KOPT-K1 (cell line): ENCODE results near the gene MEOX1.
"Not testable (repeated sequence)": the region's sequence is repeated elsewhere in the genome, so short reads cannot be mapped to it uniquely, and the experiment has no call there.

Source experiments
- H3K27ac ChIP-seq: fragments of 200-600 bp; sonication (generic); 2 replicates; pipeline ENCODE4 v1.5.1; 2016; ENCODE audit warnings: antibody characterized with exemption, mild to moderate bottlenecking, low read depth, low read length; ENCODE audit not compliant: poor library complexity, severe bottlenecking
- H3K36me3 ChIP-seq: fragments of 200-600 bp; sonication (generic); 2 replicates; pipeline ENCODE4 v1.5.1; 2017; ENCODE audit warnings: antibody characterized with exemption, mild to moderate bottlenecking, low read length, moderate library complexity; ENCODE audit not compliant: insufficient read depth
- H3K9me3 ChIP-seq: fragments of 200-600 bp; sonication (generic); 2 replicates; pipeline ENCODE4 v1.5.1; 2017; ENCODE audit warnings: antibody characterized with exemption, low read length, mild to moderate bottlenecking; ENCODE audit not compliant: insufficient read depth, poor library complexity, severe bottlenecking

Gene MEOX1

GRCh38 chr17:43691317-43691693, 29.6 kb upstream of the MEOX1 start:
- H3K27ac ChIP-seq = no peak overlapping the region
- no peaks in the 10 kb centered on the region for H3K9me3 ChIP-seq
- H3K36me3 ChIP-seq = no peaks in the 10 kb centered on the region

- no peaks in the 10 kb centered on the region for H3K9me3 ChIP-seq
- H3K36me3 ChIP-seq = no peaks in the 10 kb centered on the region
- H3K27ac ChIP-seq = no peak overlapping the region
Observed at GRCh38 chr17:43690624-43691316, 29.0 kb upstream of the MEOX1 start.

GRCh38 chr17:43689814-43690213, 28.1 kb upstream of the MEOX1 start:
- no peaks in the 10 kb centered on the region for H3K36me3 ChIP-seq
- no peak overlapping the region for H3K27ac ChIP-seq
- H3K9me3 ChIP-seq = no peaks in the 10 kb centered on the region

- H3K27ac ChIP-seq = no peak overlapping the region
- H3K9me3 ChIP-seq = no peaks in the 10 kb centered on the region
Observed at GRCh38 chr17:43689131-43689530, 27.4 kb upstream of the MEOX1 start.

GRCh38 chr17:43686957-43687356, 25.2 kb upstream of the MEOX1 start:
- H3K9me3 ChIP-seq, H3K27ac ChIP-seq, H3K36me3 ChIP-seq: not testable (repeated sequence)

More at GRCh38 chr17:43689131-43689530, 27.4 kb upstream of the MEOX1 start:
- H3K36me3 ChIP-seq = no peaks in the 10 kb centered on the region

GRCh38 chr17:43683928-43684653, 22.4 kb upstream of the MEOX1 start:
- Histone ChIP-seq H3K9me3 (no peaks in the 10 kb centered on the region), H3K27ac (no peak overlapping the region), H3K36me3 (no peaks in the 10 kb centered on the region)

GRCh38 chr17:43680461-43680860, 18.7 kb upstream of the MEOX1 start:
- no peak overlapping the region for H3K27ac ChIP-seq

GRCh38 chr17:43679911-43680310, 18.2 kb upstream of the MEOX1 start:
- H3K27ac ChIP-seq = no peak overlapping the region
- H3K36me3 ChIP-seq = no peaks in the 10 kb centered on the region
- H3K9me3 ChIP-seq = no peaks in the 10 kb centered on the region

More at GRCh38 chr17:43680461-43680860, 18.7 kb upstream of the MEOX1 start:
- H3K9me3 ChIP-seq = no peaks in the 10 kb centered on the region
- no peaks in the 10 kb centered on the region for H3K36me3 ChIP-seq

GRCh38 chr17:43679401-43679800, 17.7 kb upstream of the MEOX1 start:
- H3K36me3 ChIP-seq = no peaks in the 10 kb centered on the region
- no peak overlapping the region for H3K27ac ChIP-seq
- no peaks in the 10 kb centered on the region for H3K9me3 ChIP-seq

GRCh38 chr17:43676471-43676870, 14.7 kb upstream of the MEOX1 start:
- Histone ChIP-seq H3K27ac (no peak overlapping the region), H3K36me3 (no peaks in the 10 kb centered on the region), H3K9me3 (no peaks in the 10 kb centered on the region)

- no peaks in the 10 kb centered on the region for H3K9me3 ChIP-seq
- H3K27ac ChIP-seq = no peak overlapping the region
- H3K36me3 ChIP-seq = no peaks in the 10 kb centered on the region
Observed at GRCh38 chr17:43674394-43674793, 12.7 kb upstream of the MEOX1 start.

- H3K9me3 ChIP-seq = no peaks in the 10 kb centered on the region
- H3K27ac ChIP-seq = no peak overlapping the region
- H3K36me3 ChIP-seq = no peaks in the 10 kb centered on the region
Observed at GRCh38 chr17:43673516-43674323, 12.0 kb upstream of the MEOX1 start.

- Histone ChIP-seq H3K9me3 (no peaks in the 10 kb centered on the region), H3K27ac (no peak overlapping the region), H3K36me3 (no peaks in the 10 kb centered on the region)
Observed at GRCh38 chr17:43671755-43672519, 10.2 kb upstream of the MEOX1 start.

GRCh38 chr17:43671031-43671692, 9.4 kb upstream of the MEOX1 start:
- Histone ChIP-seq H3K27ac (no peak overlapping the region), H3K36me3 (no peaks in the 10 kb centered on the region), H3K9me3 (no peaks in the 10 kb centered on the region)
